ENCODE results near the gene CACNA1F.

The CACNA1F gene

GRCh38 chrX:49209434-49210251, 23.5 kb downstream of the CACNA1F start:
- Mint-ChIP-seq H3K4me3 (no peak overlapping the region), H3K27ac (no peak overlapping the region), H3K4me1 (ENCODE audit: low read depth) (no peaks in the 10 kb centered on the region), H3K27me3 (ENCODE audit: low read depth) (no peaks in the 10 kb centered on the region), H3K9me3 (no peaks in the 10 kb centered on the region), H3K36me3 (ENCODE audit: low read depth) (no peaks in the 10 kb centered on the region)
- DNase-seq (ENCODE audit: low spot score): no peak

GRCh38 chrX:49208399-49208798, 24.7 kb downstream of the CACNA1F start:
- H3K4me3 Mint-ChIP-seq: no peak overlapping the region

DNA sequence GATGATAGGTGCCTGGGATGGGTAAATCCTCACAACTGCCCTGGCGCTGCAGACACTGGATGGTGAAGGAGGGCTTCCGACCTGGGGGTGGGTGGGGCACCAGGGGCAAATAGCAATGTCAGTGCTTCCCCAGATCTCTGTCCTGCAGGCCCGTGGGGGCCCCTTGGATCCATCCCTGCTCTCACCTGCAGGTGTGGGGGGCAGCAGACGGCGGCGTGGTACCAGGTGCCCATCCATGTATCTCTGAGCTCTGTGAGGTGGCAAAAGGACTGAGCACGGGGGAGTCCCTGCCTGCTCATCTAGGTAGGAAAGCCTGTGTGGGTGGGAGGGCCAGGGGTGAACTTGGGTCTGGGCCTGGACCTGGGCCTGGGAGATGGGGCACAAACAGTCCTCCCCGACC, 26.6 kb downstream of the CACNA1F start:
- Mint-ChIP-seq H3K27ac (no peak overlapping the region), H3K27me3 (ENCODE audit: low read depth) (no peaks in the 10 kb centered on the region), H3K4me3 (no peak overlapping the region), H3K36me3 (ENCODE audit: low read depth) (no peaks in the 10 kb centered on the region), H3K9me3 (no peaks in the 10 kb centered on the region), H3K4me1 (ENCODE audit: low read depth) (no peaks in the 10 kb centered on the region)
- DNase-seq (ENCODE audit: low spot score): no peak

More at GRCh38 chrX:49208399-49208798, 24.7 kb downstream of the CACNA1F start:
- no peak for DNase-seq (ENCODE audit: low spot score)
- Mint-ChIP-seq H3K27me3 (ENCODE audit: low read depth) (no peaks in the 10 kb centered on the region), H3K4me1 (ENCODE audit: low read depth) (no peaks in the 10 kb centered on the region), H3K36me3 (ENCODE audit: low read depth) (no peaks in the 10 kb centered on the region), H3K27ac (no peak overlapping the region), H3K9me3 (no peaks in the 10 kb centered on the region)

GRCh38 chrX:49205443-49205842, 27.7 kb downstream of the CACNA1F start:
- no peaks in the 10 kb centered on the region for H3K4me1 Mint-ChIP-seq (ENCODE audit: low read depth)
- H3K36me3 Mint-ChIP-seq (ENCODE audit: low read depth): no peaks in the 10 kb centered on the region
- no peak for DNase-seq (ENCODE audit: low spot score)
- H3K4me3 Mint-ChIP-seq: no peak overlapping the region
- no peaks in the 10 kb centered on the region for H3K9me3 Mint-ChIP-seq
- no peak overlapping the region for H3K27ac Mint-ChIP-seq
- H3K27me3 Mint-ChIP-seq (ENCODE audit: low read depth): no peaks in the 10 kb centered on the region

DNA sequence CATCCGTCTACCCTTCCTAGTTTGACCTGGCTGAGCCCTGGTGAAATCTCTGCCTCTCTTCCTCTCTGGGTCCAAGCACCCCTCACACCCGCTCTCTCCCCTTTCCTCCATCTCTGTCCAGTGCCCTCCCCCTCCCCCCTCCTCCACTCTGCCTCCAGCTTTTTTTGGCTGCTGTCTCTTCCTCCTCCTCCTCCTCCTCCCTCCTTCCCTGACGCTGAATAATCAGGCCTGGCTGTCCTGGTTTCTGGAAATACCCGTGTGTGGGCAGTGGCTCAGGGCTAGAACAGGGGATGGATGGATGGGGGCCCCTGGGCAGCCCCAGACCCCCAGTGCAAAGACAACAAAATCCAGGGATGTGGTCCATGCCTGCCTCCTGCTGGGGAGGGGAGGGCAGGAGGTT, 28.4 kb downstream of the CACNA1F start:
- DNase-seq (ENCODE audit: low spot score): no peak
- Mint-ChIP-seq H3K27ac (no peak overlapping the region), H3K4me1 (ENCODE audit: low read depth) (no peaks in the 10 kb centered on the region), H3K36me3 (ENCODE audit: low read depth) (no peaks in the 10 kb centered on the region), H3K9me3 (no peaks in the 10 kb centered on the region), H3K4me3 (no peak overlapping the region), H3K27me3 (ENCODE audit: low read depth) (no peaks in the 10 kb centered on the region)

DNA sequence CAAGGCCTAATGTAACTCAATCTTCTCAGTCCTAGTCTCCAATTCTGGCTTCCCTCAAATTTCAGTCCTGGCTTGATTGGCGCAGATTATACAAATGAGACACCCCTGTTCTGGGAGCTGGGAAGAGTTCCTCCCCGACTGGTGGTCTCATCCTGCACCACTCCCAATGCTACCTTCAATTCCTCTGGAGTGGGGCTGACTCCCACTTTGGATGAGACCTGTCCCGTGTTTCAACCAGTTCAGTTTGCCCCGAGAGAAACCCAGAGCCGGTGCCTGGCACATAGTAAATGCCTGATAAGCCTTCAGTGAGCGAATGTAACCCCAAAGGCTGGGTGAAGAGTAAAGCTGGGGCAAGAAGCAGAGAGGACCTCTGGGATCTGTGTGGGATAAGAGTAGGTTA, 29.1 kb downstream of the CACNA1F start:
- no peak for DNase-seq (ENCODE audit: low spot score)
- H3K36me3 Mint-ChIP-seq (ENCODE audit: low read depth): no peaks in the 10 kb centered on the region
- no peaks in the 10 kb centered on the region for H3K27me3 Mint-ChIP-seq (ENCODE audit: low read depth)
- H3K27ac Mint-ChIP-seq: no peak overlapping the region
- peaks cover 1% of the 10 kb centered on the region for H3K4me1 Mint-ChIP-seq (ENCODE audit: low read depth)
- no peaks in the 10 kb centered on the region for H3K9me3 Mint-ChIP-seq
- no peak overlapping the region for H3K4me3 Mint-ChIP-seq

GRCh38 chrX:49203536-49203935, 29.6 kb downstream of the CACNA1F start:
- Mint-ChIP-seq H3K27me3 (ENCODE audit: low read depth) (no peaks in the 10 kb centered on the region), H3K4me1 (ENCODE audit: low read depth) (peaks cover 4% of the 10 kb centered on the region), H3K9me3 (no peaks in the 10 kb centered on the region), H3K36me3 (ENCODE audit: low read depth) (no peaks in the 10 kb centered on the region), H3K4me3 (no peak overlapping the region), H3K27ac (no peak overlapping the region)
- DNase-seq (ENCODE audit: low spot score): no peak

DNA sequence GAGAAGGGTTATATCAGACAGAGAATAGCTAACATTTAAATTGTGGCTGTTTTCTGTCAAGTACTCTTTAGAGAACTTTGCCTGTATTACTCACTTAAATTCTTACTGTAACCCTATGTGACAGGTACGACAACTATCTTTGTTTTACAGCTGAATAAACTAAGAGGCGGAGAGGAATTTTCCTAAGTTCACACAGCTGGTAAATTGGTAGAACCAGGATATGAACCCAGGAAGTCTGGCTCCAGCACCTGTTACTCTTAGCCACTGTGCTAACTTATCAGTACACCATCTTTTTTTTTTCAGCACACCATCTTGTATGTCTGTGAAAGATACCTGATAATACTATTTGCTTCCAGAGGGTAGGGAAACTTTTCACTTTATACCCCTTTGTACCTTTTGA, 31.1 kb downstream of the CACNA1F start:
- Mint-ChIP-seq H3K27ac (no peak overlapping the region), H3K4me1 (ENCODE audit: low read depth) (peaks cover 10% of the 10 kb centered on the region), H3K36me3 (ENCODE audit: low read depth) (no peaks in the 10 kb centered on the region), H3K9me3 (no peaks in the 10 kb centered on the region), H3K27me3 (ENCODE audit: low read depth) (no peaks in the 10 kb centered on the region), H3K4me3 (no peak overlapping the region)
- no peak for DNase-seq (ENCODE audit: low spot score)

GRCh38 chrX:49199906-49200771, 33.0 kb downstream of the CACNA1F start, which contains the start of gene SYP:
Gene SYP (minus strand): TSS chrX:49200193. CDS start chrX:49200186, 7 bp downstream.
- no peaks in the 10 kb centered on the region for H3K36me3 Mint-ChIP-seq (ENCODE audit: low read depth)
- peak within 1 kb of the TSS; percentile 51 for H3K4me3 Mint-ChIP-seq
- peak; percentile 88 for DNase-seq (ENCODE audit: low spot score)
- H3K9me3 Mint-ChIP-seq: no peaks in the 10 kb centered on the region
- H3K27me3 Mint-ChIP-seq (ENCODE audit: low read depth): no peaks in the 10 kb centered on the region
- H3K4me1 Mint-ChIP-seq (ENCODE audit: low read depth): peaks cover 10% of the 10 kb centered on the region
- no peak within 1 kb of the TSS for H3K27ac Mint-ChIP-seq

DNA sequence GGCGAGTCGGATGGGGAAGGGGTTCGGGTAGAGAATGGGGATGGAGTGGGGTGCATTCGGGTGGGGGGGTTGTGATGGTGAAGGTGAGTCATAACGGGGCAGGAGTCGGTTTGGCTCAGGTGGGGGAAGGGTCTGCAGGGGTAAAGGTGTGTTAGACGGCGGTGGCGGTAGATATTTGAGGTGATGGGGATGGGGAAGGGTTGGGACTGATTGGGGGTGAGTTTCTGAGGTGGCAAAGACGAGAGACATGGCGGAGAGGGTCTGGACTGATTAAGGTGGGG, 33.9 kb downstream of the CACNA1F start:
- peaks cover 10% of the 10 kb centered on the region for H3K4me1 Mint-ChIP-seq (ENCODE audit: low read depth)
- no peaks in the 10 kb centered on the region for H3K36me3 Mint-ChIP-seq (ENCODE audit: low read depth)
- H3K27me3 Mint-ChIP-seq (ENCODE audit: low read depth): no peaks in the 10 kb centered on the region
- H3K9me3 Mint-ChIP-seq: no peaks in the 10 kb centered on the region
- no peak for DNase-seq (ENCODE audit: low spot score)
- no peak overlapping the region for H3K27ac Mint-ChIP-seq
- peak overlapping the region; percentile 29 for H3K4me3 Mint-ChIP-seq

DNA sequence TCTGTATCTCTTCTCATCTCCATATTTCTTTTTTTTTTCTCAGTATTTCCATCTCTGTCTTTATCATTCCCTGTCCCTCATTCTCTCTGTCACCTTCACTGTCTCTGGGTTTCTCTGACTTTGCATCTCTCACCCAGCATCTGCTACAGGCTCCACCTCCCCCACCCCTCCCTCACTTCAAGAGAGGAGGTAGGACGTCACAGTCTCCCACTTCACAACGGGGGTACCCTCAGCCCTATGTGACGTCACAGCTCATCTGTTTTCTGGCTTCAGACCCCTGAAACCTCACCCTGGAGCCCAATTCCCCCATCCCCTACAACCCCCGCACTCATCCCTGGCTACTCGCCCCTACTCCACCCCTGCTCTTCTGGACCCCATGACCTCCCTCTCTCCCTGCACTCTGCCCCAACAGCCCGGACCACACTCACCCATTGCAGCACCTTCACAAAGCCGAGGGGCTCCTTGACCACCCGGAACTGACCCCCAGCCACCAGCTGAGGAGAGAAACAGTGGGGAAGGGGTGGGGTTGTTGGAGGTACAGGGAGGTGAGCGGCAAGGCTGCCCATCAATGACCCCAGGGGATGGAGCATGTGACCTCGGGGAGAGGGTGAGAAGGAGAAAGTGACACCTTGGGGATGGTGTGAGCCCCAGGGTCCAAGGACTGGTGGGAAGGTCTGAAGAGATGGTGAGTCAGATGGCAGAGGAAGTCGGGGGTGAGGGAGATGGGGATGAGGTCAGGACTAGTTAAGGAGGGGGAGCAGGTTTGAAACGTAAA, 34.4 kb downstream of the CACNA1F start:
- Mint-ChIP-seq H3K4me3 (peak overlapping the region; percentile 15), H3K9me3 (no peaks in the 10 kb centered on the region), H3K27ac (peak overlapping the region; percentile 24), H3K27me3 (ENCODE audit: low read depth) (no peaks in the 10 kb centered on the region), H3K36me3 (ENCODE audit: low read depth) (no peaks in the 10 kb centered on the region), H3K4me1 (ENCODE audit: low read depth) (peaks cover 13% of the 10 kb centered on the region)
- DNase-seq (ENCODE audit: low spot score): no peak

GRCh38 chrX:49197543-49198087, 35.5 kb downstream of the CACNA1F start:
- H3K36me3 Mint-ChIP-seq (ENCODE audit: low read depth): no peaks in the 10 kb centered on the region
- no peak overlapping the region for H3K27ac Mint-ChIP-seq
- H3K27me3 Mint-ChIP-seq (ENCODE audit: low read depth): no peaks in the 10 kb centered on the region
- H3K9me3 Mint-ChIP-seq: no peaks in the 10 kb centered on the region
- no peak for DNase-seq (ENCODE audit: low spot score)
- no peak overlapping the region for H3K4me3 Mint-ChIP-seq
- peaks cover 19% of the 10 kb centered on the region for H3K4me1 Mint-ChIP-seq (ENCODE audit: low read depth)

- Mint-ChIP-seq H3K36me3 (ENCODE audit: low read depth) (peaks cover 1% of the 10 kb centered on the region), H3K27ac (peak overlapping the region; percentile 38), H3K27me3 (ENCODE audit: low read depth) (no peaks in the 10 kb centered on the region), H3K4me1 (ENCODE audit: low read depth) (peaks cover 24% of the 10 kb centered on the region), H3K4me3 (peak overlapping the region; percentile 41), H3K9me3 (no peaks in the 10 kb centered on the region)
- no peak for DNase-seq (ENCODE audit: low spot score)
These were observed 39.6 kb downstream of the CACNA1F start for GRCh38 chrX:49193542-49193964.
